ENCODE measurements around the gene ARMC3. TPM values are rescaled to one million over a fixed set of nuclear protein-coding genes. Genes with fewer than 3 reads are reported as not detected.

Gene ARMC3
- total RNA-seq, 1 experiment from 2014 or later, result 0.09 TPM

- Histone ChIP-seq H2BK20ac (ENCODE audit: low read depth, low read length, poor library complexity, severe bottlenecking) (no peak overlapping the region), H3K56ac (ENCODE audit: insufficient read length, low read depth, low read length) (no peak overlapping the region), H4K8ac (replicated peaks; ENCODE audit: insufficient read length, low read depth, low read length) (no peak overlapping the region), H2BK12ac (ENCODE audit: insufficient read length, low read depth, low read length) (no peak overlapping the region), H2BK15ac (ENCODE audit: low read depth, low read length) (no peak overlapping the region), H2AK5ac (ENCODE audit: insufficient read length, low read length) (no peak overlapping the region), H3T11ph (ENCODE audit: low read length) (no peak overlapping the region), H3K4me2 (ENCODE audit: insufficient read depth, insufficient read length, low read length) (no peak overlapping the region), H2AFZ (ENCODE audit: low read length) (no peak overlapping the region), H3K27ac (ENCODE audit: insufficient read length, low read depth, low read length) (no peak overlapping the region), H2BK120ac (ENCODE audit: low read depth, low read length, poor library complexity, severe bottlenecking) (no peak overlapping the region), H3K23me2 (ENCODE audit: insufficient read length, low read depth, low read length, poor library complexity, severe bottlenecking) (no peaks in the 10 kb centered on the region), H3K79me2 (ENCODE audit: insufficient read depth, low read length) (no peaks in the 10 kb centered on the region), H4K91ac (ENCODE audit: insufficient read length, low read depth, low read length) (no peak overlapping the region), H2BK5ac (ENCODE audit: insufficient read length, low read length) (no peak overlapping the region), H4K20me1 (ENCODE audit: control insufficient read depth, insufficient read depth, insufficient read length) (no peaks in the 10 kb centered on the region), H3K4me1 (ENCODE audit: insufficient read depth, low read length) (no peaks in the 10 kb centered on the region; the same call in 1 of the 2 replicates), H3K27me3 (ENCODE audit: insufficient read depth, low read length) (no peaks in the 10 kb centered on the region; the same call in 1 of the 2 replicates), H3K14ac (ENCODE audit: insufficient read depth, low read length) (no peak overlapping the region), H3K18ac (ENCODE audit: insufficient read length, low read depth, low read length) (no peak overlapping the region), H3K9me3 (ENCODE audit: control insufficient read depth, low read depth, low read length) (no peaks in the 10 kb centered on the region), H4K5ac (ENCODE audit: insufficient read length, low read depth, low read length) (no peak overlapping the region), H3K9ac (ENCODE audit: extremely low read depth, insufficient read length, low read length) (no peak overlapping the region), H3K4ac (ENCODE audit: low read depth, low read length) (no peak overlapping the region), H3K79me1 (ENCODE audit: insufficient read depth, low read depth, low read length, poor library complexity, severe bottlenecking) (no peaks in the 10 kb centered on the region), H3K23ac (ENCODE audit: insufficient read length, low read depth, low read length) (no peak overlapping the region)
- TF ChIP-seq CTCF (conservative IDR thresholded peaks at IDR 0.05), result no peak
- DNase-seq, result no peak
- no peak overlapping the region for H3K4me3 Mint-ChIP-seq
- no peaks in the 10 kb centered on the region for H3K27me3 Mint-ChIP-seq (ENCODE audit: low read depth)
- no peaks in the 10 kb centered on the region for H3K36me3 Mint-ChIP-seq (ENCODE audit: insufficient read depth in 1 of 3, low read depth in 3 of 3)
- H3K9me3 Mint-ChIP-seq, result no peaks in the 10 kb centered on the region; a peak in 1 of 5 replicates
- WGBS (ENCODE audit: extremely low coverage, insufficient read length, low lambda C conversion rate), result no CpG with 5 or more reads among the region's 1 CpG
- H3K4me1 Mint-ChIP-seq, result peaks cover 11 to 14% of the 10 kb centered on the region in 2 experiments
- H3K27ac Mint-ChIP-seq, result no peak overlapping the region
These were observed 49.9 kb downstream of the ARMC3 start for GRCh38 chr10:22977751-22978150.

Data from H9 (cell line).